Measurements from ENCODE around the gene TST. TPM values are rescaled to one million over a fixed set of nuclear protein-coding genes. Genes with fewer than 3 reads are reported as not detected.

TST gene
- total and polyA plus RNA-seq, 9 of the 15 experiments (the other 6 are each of a cell fraction or from before 2014, with no cell fraction given): 1.4 to 26.9 (median 12.4) TPM

- TF ChIP-seq CHD7 (IDR thresholded peaks at IDR 0.05; ENCODE audit: low read depth, low read length) (no peak), SAFB2 (IDR thresholded peaks at IDR 0.05; ENCODE audit: borderline replicate concordance, low read depth, low read length, severe bottlenecking) (no peak), XRCC3 (IDR thresholded peaks at IDR 0.05) (no peak), ASH1L (IDR thresholded peaks at IDR 0.05; ENCODE audit: borderline replicate concordance, low read depth, partially characterized antibody) (no peak), ZNF124 (CRISPR knock-in tag; IDR thresholded peaks at IDR 0.05) (no peak), ZBTB49 (CRISPR knock-in tag; IDR thresholded peaks at IDR 0.05; ENCODE audit: borderline replicate concordance) (no peak), BDP1 (IDR thresholded peaks at IDR 0.05; ENCODE audit: insufficient read depth, insufficient read length) (no peak), SPI1 (IDR thresholded peaks at IDR 0.05; ENCODE audit: borderline replicate concordance, low read depth, low read length) (no peak), ZNF280A (IDR thresholded peaks at IDR 0.05; ENCODE audit: low read depth, partially characterized antibody) (no peak), POLR2A (conservative IDR thresholded peaks at IDR 0.05) (no peak), ZNF57 (CRISPR knock-in tag; IDR thresholded peaks at IDR 0.05) (no peak), CC2D1A (IDR thresholded peaks at IDR 0.05) (peak; percentile 62; the same call in 1 of the 2 replicates)
Observed at GRCh38 chr22:36977947-36978660, 41.1 kb downstream of the TST start (continued).

Data from K562 (cell line).